Eye (tissue), 1 donor: ENCODE results near the gene ZNRF1.
"Not testable (repeated sequence)": the region's sequence is repeated elsewhere in the genome, so short reads cannot be mapped to it uniquely, and the experiment has no call there.

ENCODE experiments used
- DNase-seq: peaks from one replicate; pipeline ENCODE4 v3.0.0-alpha.2; 2015

ZNRF1 gene

DNA sequence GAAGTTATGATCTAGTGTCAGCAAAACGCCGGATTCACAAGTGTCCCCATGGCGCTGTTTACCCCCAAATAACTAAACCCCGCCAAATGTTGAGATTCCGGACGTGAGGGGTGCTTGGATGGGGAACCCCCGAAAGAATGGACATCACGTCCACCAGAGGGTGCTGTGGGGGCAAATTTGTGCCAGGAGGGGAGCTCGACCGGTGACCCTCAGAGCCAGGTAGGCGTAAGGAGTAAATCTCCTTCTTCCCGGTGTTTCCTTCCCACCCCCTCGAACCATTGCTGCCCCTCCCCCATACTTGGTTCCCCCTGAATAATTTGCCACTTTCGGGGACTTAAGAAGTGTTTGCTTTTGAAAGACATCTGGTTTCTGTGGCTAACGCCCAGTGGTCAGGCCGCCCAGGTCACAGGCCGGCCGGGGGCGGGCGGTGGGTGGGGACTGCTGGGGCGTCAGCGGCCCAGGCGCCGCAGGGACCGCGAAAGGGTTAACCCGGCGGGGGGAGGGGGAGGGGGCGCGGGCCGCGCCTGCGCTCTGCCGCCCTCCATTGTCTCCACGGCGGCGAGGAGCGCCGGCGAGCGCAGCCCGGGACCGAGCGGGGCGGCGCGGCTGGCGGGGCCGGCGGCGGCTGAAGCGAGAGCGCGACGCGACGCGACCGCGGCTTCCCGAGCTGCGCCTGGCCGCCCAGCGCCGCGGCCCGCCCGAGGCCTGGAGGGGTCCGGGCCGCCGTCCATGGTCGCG lies at the start of gene ZNRF1:
TSS of gene ZNRF1 (plus strand) at position 544 of the 738 bp plus-strand sequence. CDS start 648 bp downstream, outside the sequence.
- peak; percentile 95 for DNase-seq

DNA sequence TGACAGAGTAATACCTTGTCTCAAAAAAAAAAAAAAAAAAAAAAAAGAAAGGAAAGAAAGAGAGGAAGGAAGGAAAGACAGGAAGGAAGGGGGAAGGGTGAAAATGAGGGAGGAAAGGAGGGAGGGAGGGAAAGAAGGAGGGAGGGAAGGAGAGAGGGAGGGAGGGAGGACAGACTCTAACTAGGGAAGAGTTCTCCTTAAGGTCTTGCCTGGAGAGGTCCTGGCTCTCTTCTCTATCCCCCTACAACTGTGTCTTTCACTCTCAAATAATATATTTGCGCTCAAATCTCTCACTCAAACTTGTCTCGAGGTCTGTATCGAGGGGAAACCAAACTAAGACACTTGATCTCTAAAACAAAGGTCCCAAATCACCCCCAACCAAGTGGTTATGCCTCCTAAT lies 49.5 kb upstream of the ZNRF1 start:
- no peak for DNase-seq

DNA sequence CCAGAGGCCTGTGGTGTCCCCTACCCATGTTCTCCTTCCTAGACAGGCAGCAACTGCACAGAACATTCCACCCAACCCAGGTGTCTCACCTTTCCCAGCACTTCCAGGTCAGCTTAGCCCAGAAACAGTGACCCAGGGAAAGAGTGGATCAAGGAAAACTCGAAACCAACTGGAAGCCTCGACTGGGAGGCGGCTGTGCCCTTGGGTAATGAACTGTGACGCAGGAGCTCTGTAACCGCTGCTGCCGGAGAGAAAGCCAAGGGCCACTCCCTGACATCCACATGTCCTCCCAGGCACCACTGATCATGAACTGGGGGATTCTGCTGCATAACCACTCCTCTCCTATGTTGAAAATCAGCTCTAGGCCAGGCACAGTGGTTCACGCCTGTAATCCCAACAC lies 48.3 kb upstream of the ZNRF1 start:
- no peak for DNase-seq

DNA sequence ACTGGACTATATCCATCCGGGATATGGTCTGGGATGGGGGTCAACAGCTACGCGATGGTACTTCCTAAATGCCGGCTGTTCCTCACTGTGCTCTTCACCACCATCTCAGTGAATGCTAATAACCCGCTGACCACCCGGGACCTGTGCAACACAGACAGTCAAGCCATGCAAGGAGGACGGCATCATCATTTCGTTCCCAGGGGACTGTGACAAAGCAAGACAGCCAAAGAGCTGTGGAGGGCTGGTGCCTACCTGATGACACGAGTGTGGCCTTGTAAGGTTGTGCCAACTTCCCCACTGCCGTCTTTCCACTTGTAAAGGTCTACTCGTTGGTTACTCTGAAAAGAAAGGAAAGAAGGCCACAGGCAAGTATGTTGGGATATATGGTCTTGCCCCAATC lies 47.6 kb upstream of the ZNRF1 start:
- no peak for DNase-seq

DNA sequence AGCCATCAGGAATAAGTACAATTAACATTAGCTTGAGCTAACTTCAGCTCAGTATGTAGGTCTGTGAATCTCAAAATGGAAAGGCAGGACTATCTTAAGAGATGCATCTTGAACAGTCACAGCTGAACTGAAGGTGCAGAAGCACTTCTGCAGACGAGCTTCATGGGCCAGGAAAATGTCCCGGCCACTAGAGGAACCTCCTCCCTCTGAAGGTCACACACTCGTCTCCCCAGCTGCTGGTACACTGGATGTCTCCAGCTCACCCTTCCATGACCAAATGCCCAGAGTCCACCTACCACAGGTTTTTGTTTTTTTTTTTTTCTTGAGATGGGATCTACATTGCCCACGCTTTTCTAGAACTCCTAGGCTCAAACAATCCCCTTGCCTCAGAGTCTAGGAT lies 47.1 kb upstream of the ZNRF1 start:
- DNase-seq, result no peak

DNA sequence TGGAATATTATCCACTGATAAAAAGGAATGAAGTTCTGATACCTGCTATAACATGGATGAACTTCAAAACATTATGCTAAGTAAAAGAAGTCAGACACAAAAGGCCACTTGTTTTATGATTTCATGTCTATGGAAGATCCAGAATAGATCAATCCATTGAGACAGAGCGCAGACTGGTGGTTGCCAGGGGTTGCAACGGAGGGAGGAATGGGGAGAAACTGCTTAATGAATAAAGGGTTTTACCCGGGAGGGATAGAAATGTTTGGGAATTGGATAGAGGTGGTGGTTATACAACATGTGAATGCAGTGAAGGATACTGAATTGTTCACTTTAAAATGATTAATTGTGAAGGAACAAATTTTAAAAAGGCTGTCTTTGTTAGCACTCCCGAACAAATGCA lies 44.1 kb upstream of the ZNRF1 start:
- DNase-seq, result no peak

DNA sequence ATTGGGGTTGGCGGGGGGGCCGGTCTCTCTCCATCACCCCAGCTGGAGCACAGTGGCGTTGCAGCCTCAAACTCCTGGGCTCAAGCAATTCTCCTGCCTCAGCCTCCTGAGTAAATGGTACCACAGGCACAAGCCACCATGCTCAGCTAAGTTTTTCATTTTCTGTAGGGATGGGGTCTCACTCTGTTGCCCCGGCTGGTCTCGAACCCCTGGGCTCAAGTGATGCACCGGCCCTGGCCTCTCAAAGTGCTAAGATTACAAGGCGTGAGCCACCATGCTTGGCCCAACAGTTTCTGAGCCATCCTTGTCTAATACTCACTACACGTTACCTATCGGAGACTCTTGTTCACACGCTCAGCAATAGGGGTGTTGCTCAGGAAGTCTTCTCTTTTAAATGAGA lies 25.5 kb upstream of the ZNRF1 start:
- no peak for DNase-seq

DNA sequence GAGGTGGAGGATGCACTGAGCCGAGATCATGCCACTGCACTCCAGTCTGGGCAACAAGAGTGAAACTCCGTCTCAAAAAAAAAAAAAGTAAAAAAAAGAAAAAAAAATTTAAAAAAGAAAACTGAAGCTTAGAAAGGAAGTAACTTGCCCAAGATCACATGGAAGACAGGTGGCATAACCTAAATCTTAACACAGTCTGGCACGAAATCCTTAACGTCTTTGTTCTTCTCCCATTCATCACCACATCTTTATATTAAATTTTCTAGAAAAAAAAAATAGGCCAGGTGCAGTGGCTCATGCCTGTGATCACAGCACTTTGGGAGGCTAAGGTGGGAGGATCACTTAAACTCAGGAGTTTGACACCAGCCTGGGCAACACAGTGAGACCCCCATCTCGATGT lies 23.2 kb upstream of the ZNRF1 start:
- no peak for DNase-seq

DNA sequence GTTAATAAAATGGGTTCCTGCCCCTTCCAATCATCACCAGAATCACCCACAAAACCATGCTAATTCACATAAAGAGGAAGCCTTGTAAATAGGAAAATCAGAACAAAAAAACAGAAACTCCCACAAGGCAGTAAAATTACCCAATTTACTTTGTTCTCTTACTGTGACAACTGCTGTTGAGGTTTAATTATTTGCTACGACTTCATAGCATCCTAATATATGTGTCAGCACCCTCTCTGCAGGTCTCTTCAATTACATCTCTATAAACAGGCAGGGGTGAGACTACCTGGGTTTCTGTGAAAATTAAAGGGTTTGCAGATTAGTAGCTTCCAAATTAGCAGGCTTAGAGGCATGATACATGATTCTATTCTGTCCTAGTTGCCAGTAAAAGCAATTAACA lies 16.6 kb upstream of the ZNRF1 start:
- no peak for DNase-seq

DNA sequence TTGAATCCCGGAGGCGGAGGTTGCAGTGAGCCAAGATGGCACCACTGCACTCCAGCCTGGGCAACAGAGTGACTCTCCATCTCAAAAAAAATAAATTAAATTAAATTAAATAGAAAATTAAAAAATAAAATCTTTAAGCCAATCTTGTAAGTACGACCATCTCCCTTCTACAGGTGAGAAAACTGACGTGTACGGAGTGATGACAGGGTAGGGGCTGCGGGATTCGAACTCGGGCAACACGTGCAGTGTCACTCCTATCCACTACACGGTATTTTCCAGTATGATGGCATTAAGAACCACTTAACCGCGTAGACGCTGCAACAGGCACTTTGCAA lies 14.7 kb upstream of the ZNRF1 start:
- DNase-seq, result no peak

DNA sequence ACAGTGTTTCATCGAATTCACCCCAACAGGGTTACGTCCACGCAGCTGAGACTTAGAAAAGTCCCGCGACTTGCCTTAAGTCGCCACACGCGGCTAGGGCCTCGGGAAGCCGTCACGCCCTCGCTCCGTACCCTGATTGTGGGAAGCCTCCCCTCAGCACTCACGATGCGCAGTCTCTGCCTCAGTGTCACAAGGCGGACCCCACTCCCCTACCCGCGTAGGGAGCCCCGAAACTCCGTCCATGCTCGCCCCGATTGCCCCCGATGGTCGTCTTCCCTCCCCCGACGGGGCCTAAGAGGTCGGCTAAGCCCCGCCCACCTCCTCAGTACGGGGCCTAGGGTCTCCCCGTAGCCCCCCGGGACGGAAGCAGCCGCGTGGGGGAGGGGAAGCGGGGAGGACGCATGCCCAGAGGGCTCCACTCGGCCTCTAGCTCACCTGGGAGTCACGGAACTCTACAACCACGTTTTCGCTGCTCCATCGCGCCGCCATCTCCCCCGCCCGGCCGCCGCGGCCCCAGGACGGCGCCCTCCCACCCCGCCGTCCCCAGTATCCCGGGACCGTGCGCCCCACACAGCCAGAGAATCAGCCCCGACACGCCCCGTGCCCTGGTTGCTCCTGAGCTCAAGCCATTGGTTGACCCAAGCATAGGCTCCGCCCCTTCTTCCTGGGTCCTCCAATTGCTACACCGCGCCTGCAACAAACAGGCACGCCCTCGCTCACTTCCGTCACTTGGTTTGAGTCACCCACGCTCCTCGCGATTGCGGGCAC lies 14.1 kb upstream of the ZNRF1 start, which contains the start of gene WDR59:
TSS of gene WDR59 (minus strand) at position 595 of the 768 bp plus-strand sequence. CDS start at position 489, 106 bp downstream.
- DNase-seq, result peak; percentile 100

DNA sequence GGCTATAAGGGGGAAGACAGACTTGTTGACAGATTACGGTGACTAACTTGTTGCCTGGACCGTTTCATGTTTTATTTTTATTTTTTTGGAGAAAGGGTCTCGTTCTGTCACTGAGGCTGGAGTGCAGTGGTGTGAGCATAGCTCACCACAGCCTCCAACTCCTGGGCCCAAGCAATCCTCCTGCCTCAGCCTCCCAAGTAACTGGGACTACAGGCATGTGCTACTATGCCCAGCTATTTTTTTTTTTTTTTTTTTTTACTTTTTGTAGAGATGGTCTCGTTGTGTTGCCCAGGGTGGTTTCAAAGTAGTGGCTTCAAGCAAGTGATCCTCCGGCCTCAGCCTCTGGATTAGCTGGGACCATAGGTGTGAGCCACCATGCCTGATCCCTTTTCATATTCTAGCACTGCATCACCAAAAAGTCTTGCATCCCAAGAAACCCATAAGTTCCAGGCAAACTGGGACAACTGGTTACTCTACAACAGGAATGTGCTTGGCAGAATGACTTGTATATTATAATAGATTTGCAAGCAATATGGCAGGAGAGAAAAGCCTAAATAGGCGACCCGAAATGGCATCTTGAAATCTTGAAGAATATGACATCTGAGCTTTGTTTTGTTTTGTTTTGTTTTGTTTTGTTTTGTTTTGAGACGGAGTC lies 11.7 kb upstream of the ZNRF1 start:
- no peak for DNase-seq

DNA sequence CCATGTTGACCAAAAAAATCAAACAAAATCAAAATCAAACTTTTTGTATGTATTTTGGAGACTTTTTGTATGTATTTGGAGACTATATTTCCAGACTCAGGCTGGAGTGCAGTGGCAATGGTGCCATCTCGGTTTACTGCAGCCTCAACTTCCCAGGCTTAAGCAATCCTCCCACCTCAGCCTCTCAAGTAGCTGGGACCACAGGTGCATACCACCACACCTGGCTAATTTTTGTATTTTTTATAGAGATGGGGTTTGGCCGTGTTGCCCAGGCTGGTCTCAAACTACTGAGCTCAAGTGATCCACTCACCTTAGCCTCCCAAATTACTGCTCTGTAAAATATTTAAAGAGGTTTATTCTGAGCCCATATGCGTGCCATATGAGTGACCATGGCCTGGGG lies 9.0 kb upstream of the ZNRF1 start:
- DNase-seq, result not testable (repeated sequence)

DNA sequence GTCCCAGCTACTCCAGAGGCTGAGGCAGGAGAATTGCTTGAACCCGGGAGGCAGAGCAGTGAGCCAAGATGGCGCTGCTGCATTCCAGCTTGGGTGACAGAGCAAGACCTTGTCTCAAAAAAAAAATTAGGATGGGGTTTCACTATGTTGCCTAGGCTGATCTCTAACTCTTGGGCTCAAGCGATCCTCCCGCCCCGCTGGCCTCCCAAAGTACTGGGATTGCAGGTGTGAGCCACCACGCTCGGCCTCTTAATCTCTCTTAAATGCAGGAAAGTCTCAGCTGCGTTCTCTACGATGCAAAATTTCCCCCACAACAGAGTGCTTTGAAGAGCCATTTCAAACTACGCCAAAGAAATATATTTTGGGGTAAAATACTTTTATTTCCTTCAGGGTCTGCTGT lies 8.0 kb upstream of the ZNRF1 start:
- DNase-seq, result no peak

DNA sequence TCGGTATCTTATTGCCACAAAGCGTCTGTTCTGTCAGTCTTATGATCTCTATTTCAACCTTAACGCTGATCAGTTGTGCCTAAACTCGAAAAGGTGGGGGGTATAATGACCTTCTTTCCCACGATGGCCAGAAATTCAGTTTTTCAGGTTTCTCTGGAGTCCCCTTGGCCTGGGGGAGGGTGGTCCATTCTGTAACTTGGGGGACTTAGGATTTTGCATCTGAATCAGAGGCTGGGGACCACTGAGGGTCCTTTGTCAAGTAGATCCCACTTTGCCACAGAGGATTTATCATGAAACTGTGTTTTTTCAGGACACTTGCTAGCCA lies 7.6 kb upstream of the ZNRF1 start:
- DNase-seq, result no peak

DNA sequence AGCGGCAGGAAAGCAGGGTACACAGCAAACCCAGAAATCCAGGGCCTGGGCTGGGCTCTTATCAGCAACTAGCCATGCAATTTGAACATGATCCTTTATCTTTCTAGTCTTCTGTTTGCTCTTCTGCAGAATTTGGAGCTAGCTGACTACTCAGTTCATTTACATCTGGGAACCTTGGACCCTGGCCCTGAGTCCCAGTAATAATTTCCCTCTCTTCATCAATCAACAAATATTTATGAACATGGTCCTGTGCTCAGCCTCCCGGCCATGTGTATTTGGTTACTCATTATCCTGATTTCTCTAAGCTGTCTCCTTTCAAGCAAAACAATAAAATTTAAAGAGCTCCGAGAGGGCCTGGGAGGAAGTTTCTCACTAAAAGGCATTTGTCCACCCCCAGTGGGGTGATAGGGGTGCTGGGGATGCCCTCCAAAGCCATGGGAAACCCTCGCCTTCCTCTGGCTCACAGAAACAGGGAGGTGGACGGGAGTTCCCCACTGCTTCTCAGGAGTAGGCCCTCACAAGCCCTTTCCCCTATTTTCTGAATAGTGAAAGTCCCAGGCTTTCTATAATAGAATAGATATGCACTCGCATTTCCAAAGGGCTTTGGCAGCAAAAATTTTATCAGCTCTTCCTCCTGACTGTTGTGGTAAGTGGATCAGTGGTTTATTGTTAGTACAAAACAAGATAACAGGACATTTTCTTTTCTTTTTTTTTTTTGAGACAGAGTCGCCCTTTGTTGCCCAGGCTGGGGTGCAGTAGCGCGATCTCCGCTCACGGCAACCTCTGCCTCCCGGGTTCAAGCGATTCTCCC lies 7.0 kb upstream of the ZNRF1 start:
- DNase-seq, result no peak

DNA sequence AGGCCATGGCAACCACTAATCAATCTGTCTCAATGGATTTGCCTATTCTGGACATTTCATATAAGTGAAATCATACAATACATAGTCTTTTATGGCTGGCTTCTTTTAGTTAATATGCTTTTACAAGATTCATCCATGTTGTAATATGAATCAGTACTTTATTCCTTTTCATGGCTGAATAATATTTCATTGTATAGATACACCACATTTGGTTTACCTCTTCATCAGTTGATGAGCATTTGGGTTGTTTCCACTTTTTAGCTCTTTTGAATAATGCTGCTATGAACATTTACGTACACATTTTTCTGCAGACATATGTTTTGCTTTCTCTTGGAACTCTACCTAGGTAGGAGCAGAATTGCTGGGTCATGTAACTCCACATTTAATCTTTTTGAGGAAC lies 2.8 kb upstream of the ZNRF1 start:
- no peak for DNase-seq

DNA sequence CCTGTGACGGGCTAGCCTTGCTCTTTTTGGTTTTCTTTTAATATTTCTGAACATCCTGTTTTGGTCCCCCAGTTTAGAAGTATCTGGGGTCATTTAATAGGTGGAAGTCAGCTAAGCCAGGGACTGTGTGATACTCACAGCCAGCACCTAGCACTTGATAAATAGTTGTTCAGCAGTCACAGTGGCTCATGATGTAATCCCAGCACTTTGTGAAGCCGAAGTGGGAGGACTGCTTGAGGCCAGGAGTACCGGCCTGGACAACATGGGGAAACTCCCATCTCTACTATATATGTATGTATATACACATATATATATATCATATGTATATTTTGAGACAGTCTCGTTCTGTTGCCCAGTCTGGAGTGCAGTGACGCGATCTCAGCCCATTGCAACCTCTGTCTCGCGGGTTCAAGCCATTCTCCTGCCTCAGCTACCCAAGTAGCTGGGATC lies 1.8 kb upstream of the ZNRF1 start:
- DNase-seq, result no peak

DNA sequence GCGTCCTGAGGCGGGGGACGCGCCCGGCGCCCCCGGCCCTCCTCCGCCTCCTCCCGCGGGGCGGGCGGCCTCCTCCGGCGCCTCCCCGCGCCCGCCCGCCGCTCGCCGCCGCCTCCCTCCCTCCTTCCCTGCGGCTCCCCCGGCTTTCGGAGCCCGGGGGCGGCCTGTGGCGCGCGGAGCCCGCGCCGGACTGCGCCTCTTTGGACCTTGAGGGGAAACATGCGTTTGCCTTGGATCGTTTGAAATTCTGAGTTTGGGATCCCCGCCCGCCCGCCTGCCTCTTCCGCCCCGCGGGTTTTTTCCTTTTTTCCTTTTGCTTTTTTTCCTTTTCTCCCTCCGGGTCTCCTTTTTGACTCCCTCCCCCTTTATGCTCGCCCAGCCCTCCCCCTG lies 390 bp downstream of the ZNRF1 start:
- peak; percentile 71 for DNase-seq

DNA sequence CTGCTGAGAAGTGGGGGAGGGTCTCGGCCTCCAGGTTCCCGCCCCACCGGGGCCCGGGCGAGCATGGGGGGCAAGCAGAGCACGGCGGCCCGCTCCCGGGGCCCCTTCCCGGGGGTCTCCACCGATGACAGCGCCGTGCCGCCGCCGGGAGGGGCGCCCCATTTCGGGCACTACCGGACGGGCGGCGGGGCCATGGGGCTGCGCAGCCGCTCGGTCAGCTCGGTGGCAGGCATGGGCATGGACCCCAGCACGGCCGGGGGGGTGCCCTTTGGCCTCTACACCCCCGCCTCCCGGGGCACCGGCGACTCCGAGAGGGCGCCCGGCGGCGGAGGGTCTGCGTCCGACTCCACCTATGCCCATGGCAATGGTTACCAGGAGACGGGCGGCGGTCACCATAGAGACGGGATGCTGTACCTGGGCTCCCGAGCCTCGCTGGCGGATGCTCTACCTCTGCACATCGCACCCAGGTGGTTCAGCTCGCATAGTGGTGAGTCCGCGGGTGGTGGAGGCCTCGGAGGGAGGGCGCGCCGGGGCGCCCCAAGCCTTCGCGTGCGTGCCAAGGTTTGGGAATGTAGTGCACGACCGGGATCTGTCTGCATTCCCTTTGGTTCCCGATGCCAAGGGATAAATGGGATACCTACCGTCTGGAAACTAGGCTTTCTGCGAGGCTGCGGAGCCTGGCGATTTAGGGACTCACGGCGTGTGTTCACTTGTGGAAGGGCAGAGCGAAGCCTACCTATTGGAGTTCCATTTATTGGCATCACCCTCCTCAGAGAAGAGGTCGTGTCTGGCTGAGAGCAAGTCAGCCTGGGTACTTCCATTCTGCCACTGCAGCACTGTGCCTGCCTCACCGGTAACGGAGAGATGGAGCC lies 1.0 kb downstream of the ZNRF1 start:
- DNase-seq, result peak; percentile 51

DNA sequence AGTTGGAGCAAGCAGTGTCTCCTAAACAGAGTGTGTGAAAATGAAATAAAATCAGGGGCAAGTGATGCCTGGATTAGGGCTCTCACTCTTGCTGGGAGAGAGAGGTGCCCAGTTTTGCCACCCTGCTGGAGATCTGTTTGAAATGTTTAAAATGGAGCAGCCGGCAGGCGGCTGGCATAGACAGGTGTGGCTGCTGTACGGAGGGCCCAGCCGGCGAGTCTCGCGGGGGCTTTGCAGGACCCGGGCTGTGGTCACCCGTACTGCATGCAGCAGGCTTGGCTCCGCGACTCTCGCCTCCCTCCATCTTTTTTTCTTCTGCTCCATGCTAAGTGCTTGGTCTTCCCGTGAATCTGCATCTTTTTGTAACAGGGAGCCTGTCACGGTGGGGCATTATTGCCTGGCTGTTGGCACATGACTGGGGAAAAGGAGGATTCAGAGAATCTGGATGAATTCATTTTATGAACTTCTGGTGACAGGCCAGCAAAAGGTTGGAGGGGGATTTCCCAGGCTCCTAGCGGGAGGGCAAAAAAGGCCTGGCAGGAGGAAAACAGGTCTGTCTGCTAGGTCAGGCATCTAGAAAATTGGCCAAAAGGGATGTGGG lies 1.8 kb downstream of the ZNRF1 start:
- peak; percentile 52 for DNase-seq

DNA sequence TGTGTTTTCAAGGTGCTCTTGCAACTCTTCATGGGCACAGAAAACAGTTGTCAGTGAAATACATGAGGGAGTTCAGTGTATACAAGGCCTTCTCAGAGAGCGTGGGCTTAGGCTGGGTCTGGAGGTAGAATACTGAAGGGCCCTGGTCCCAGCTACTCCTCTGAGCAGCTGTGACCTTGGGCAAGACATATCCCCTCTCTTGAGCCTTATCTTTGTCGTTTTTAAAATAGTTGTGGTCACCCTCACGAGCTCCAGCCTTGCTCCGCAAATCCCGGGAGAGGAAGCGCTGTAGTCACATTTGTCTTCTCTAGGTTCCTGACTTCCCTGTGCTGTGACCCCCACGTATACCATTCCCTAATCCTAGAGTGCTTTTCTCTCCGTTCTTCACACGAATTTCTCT lies 3.6 kb downstream of the ZNRF1 start:
- DNase-seq, result no peak
